Esophagus muscularis mucosa (tissue), 3 donors: ENCODE measurements around the gene EVL.

Experiments used
- CTCF ChIP-seq, 3 experiments: fragments of 200-600 bp in 2 of 3; fragments of 450-650 bp in 1 of 3; sonication (generic) in 2 of 3; IDR thresholded peaks; one replicate each; pipeline ENCODE4 v1.5.1; 2017 to 2019; ENCODE audit warnings: antibody characterized with exemption in 3 of 3, mild to moderate bottlenecking in 2 of 3, moderate library complexity in 1 of 3
- POLR2A ChIP-seq: fragments of 450-650 bp; IDR thresholded peaks from one replicate; pipeline ENCODE4 v1.6.1; 2017; ENCODE audit warnings: antibody characterized with exemption, moderate library complexity, mild to moderate bottlenecking, low read depth
- POLR2AphosphoS5 ChIP-seq, 2 donors: sonication (generic); formaldehyde crosslinking; IDR thresholded peaks; one replicate each; pipeline ENCODE4 v1.6.1; 2017; ENCODE audit warnings: antibody characterized with exemption in 2 of 2

- no peak for TF ChIP-seq POLR2AphosphoS5 (IDR thresholded peaks at IDR 0.05)
- no peak for TF ChIP-seq POLR2A
- no peak for TF ChIP-seq CTCF (IDR thresholded peaks at IDR 0.05)
Measured at GRCh38 chr14:100054316-100055075, 10.7 kb upstream of the EVL start.
